Adipocyte (in vitro differentiated cells): ENCODE measurements around the gene NDUFC2.

ENCODE experiments used
- DNase-seq: peaks from one replicate; pipeline ENCODE4 v3.0.0-alpha.2; 2015; ENCODE audit warnings: low read depth
- H3K27me3 ChIP-seq: replicated peaks from 2 replicates; pipeline ENCODE4 v1.7.0; 2013; ENCODE audit warnings: mild to moderate bottlenecking, low read length, moderate library complexity; ENCODE audit not compliant: control insufficient read depth, insufficient read depth
- H3K36me3 ChIP-seq: 2 replicates; pipeline ENCODE4 v1.7.0; 2013; ENCODE audit warnings: low read length, mild to moderate bottlenecking, moderate library complexity; ENCODE audit not compliant: control insufficient read depth, insufficient read depth, severe bottlenecking
- H3K4me1 ChIP-seq: 2 replicates; pipeline ENCODE4 v1.7.0; 2013; ENCODE audit warnings: mild to moderate bottlenecking, low read length, moderate library complexity; ENCODE audit not compliant: control insufficient read depth, insufficient read depth
- H3K4me3 ChIP-seq: 2 replicates; pipeline ENCODE4 v1.7.0; 2013; ENCODE audit warnings: mild to moderate bottlenecking, low read length, moderate library complexity
- H3K9ac ChIP-seq: 2 replicates; pipeline ENCODE4 v1.7.0; 2013; ENCODE audit warnings: mild to moderate bottlenecking, low read length, moderate library complexity
- H3K9me3 ChIP-seq: 2 replicates; pipeline ENCODE4 v1.7.0; 2013; ENCODE audit warnings: mild to moderate bottlenecking, low read length, moderate library complexity; ENCODE audit not compliant: control insufficient read depth

NDUFC2 gene

GRCh38 chr11:78023426-78023825, 56.2 kb downstream of the NDUFC2 start:
- Histone ChIP-seq H3K27me3 (peaks cover 5% of the 10 kb centered on the region), H3K4me3 (peak overlapping the region; percentile 75), H3K36me3 (no peaks in the 10 kb centered on the region), H3K4me1 (no peaks in the 10 kb centered on the region), H3K9me3 (no peaks in the 10 kb centered on the region), H3K9ac (peak overlapping the region; percentile 61)
- no peak for DNase-seq

- peak within 1 kb of the TSS; percentile 75 for H3K4me3 ChIP-seq
- H3K27me3 ChIP-seq, result peaks cover 5% of the 10 kb centered on the region
- DNase-seq, result no peak
- H3K36me3 ChIP-seq, result no peaks in the 10 kb centered on the region
- no peaks in the 10 kb centered on the region for H3K9me3 ChIP-seq
- H3K4me1 ChIP-seq, result no peaks in the 10 kb centered on the region
- H3K9ac ChIP-seq, result peak within 1 kb of the TSS; percentile 61
Measured at GRCh38 chr11:78022397-78023396, 57.0 kb downstream of the NDUFC2 start, which contains the start of gene KCTD14. TSS of gene KCTD14 (minus strand) at chr11:78023276. CDS start at chr11:78023249, 27 bp downstream.

GRCh38 chr11:78021611-78022010, 58.1 kb downstream of the NDUFC2 start:
- DNase-seq, result no peak
- Histone ChIP-seq H3K9ac (no peak overlapping the region), H3K9me3 (no peaks in the 10 kb centered on the region), H3K27me3 (peaks cover 5% of the 10 kb centered on the region), H3K4me3 (no peak overlapping the region), H3K36me3 (no peaks in the 10 kb centered on the region), H3K4me1 (no peaks in the 10 kb centered on the region)

- DNase-seq, result peak; percentile 15
- Histone ChIP-seq H3K4me1 (no peaks in the 10 kb centered on the region), H3K9me3 (no peaks in the 10 kb centered on the region), H3K36me3 (no peaks in the 10 kb centered on the region), H3K4me3 (no peak overlapping the region), H3K9ac (no peak overlapping the region), H3K27me3 (peaks cover 5% of the 10 kb centered on the region)
Measured at GRCh38 chr11:78020246-78020645, 59.4 kb downstream of the NDUFC2 start.

GRCh38 chr11:78019808-78020207, 59.9 kb downstream of the NDUFC2 start:
- H3K4me1 ChIP-seq, result no peaks in the 10 kb centered on the region
- H3K9me3 ChIP-seq, result no peaks in the 10 kb centered on the region
- H3K36me3 ChIP-seq, result no peaks in the 10 kb centered on the region
- peaks cover 5% of the 10 kb centered on the region for H3K27me3 ChIP-seq
- no peak overlapping the region for H3K4me3 ChIP-seq
- H3K9ac ChIP-seq, result no peak overlapping the region
- DNase-seq, result no peak
